ENCODE measurements around the gene LARGE2.

The LARGE2 gene

DNA sequence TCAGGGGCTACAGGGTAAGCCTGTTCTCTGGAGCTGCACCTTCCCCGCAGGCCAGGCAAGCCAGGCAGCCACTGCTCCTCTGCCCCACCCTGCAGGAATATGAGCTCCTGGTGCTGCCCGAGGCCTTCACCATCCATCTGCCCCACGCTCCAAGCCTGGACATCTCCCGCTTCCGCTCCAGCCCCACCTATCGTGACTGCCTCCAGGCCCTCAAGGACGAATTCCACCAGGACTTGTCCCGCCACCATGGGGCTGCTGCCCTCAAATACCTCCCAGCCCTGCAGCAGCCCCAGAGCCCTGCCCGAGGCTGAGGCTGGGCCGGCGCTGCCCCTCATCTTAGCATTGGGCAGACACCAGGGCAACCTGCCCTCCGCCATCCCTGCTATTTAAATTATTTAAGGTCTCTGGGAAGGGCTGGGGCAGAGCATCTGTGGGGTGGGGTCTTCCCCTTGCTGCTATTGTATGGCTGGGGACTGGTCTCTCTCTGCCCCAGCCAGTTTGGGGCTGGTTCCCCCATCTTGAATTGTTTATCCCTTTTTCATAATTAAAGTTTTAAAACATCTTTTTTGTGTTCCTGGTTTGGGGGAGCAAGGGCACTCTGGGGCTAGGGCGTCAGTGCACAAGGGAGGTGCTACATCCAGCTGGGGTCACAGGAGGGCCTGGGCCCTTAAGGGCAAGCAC lies 6.2 kb downstream of the LARGE2 start:
- DNase-seq (ENCODE audit: low read depth in 1 of 2, low spot score in 1 of 2) = no peak

DNA sequence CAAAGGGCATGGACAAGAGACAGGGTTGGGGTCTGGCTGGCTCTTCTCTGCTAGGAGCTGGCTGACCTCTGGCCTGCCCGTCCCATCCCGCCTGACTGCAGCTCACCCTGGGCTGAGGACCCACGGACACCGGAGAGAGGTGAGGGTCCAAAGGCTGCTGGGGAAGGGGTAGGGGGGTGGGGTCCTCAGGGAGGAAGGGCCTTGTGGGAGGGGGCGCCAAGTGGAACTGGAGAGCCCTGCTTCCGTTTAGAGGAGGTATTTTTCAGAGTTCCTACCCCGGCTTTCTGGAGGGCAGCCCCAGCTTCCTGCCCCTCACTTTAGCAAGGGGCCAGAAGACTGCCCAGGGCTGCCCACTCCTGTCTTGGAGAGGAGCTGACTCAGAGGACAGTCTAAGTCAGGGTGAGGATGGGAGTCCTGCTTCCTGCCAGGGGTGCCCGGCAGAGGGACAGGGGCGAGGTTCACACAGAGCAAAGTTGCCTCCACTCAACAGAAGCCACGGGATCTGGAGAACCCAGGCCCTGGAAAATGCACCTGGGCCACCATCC lies 7.1 kb downstream of the LARGE2 start:
- no peak for DNase-seq (ENCODE audit: low read depth in 1 of 2, low spot score in 1 of 2)

DNA sequence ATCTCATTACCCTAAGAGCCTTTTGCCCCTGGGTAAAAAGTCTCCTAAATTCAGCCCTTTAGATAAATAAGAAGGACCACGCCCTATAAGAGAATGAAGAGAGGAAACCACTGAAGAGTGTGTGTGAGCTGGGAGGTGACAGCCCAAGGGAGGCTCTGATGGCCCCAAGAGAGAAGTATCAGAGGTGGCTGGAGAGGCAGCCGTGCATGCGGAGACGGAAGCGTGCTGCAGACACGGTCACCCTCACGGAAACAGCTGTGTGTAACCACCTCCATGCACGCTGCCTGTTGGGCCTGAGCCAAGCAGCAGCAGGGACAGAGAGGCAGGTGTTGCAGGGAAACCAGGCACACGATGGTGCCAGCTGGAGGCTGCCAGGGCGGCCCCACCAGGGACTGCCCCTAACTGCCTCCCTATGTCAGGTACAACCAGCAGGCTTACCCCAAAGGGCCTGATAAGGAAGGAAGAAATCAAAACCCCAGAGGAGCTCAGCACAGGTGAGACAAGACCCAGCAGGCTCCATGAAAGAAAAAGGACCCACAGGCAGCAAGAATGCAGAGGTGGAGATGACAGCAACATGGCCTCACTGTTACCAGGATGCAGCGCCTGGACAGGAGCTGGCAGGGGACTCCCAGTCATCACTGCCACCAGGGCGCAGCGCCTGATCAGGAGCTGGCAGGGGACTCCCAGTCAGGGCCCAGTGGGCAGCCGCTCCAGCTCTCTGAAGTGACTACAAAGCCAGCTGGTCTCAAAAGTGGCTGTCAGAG lies 7.8 kb downstream of the LARGE2 start:
- no peak for DNase-seq (ENCODE audit: low read depth in 1 of 2, low spot score in 1 of 2)

DNA sequence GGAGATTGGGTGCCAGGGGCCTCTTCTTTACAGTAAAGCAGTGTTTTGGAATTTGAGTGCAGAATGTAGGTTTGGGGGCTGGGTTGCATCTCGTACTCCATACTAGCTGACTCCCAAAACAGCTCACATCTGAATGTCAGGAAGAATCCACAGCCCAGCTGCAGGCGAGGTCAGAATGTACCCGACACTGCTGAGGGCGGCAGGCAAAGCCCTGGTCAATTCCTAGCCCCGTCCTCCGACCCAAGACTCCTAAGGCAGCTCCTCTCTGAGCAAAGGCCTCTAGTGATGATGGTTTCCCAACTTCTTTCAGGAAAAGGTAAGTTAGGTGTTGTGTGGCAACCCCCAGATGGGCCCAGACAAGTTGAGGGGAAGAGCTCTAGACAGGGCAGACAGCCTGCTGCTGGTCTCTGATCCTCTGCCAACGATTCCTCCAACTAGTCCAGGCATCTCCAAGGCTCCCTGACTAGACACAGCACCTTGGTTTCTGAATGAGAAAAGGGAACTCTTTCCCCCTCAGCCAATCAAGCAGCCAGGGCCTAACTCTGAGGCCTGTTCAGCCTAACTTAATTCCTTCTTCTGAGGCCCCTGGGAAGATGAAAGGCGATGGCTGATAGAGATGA lies 8.6 kb downstream of the LARGE2 start:
- no peak for DNase-seq (ENCODE audit: low read depth in 1 of 2, low spot score in 1 of 2)

GRCh38 chr11:45931739-45932138 lies 9.3 kb downstream of the LARGE2 start:
- no peak for DNase-seq (ENCODE audit: low read depth in 1 of 2, low spot score in 1 of 2)

- no peak for DNase-seq (ENCODE audit: low read depth in 1 of 2, low spot score in 1 of 2)
Measured at GRCh38 chr11:45932217-45932616, 9.8 kb downstream of the LARGE2 start.

- no peak for DNase-seq (ENCODE audit: low read depth in 1 of 2, low spot score in 1 of 2)
Measured at GRCh38 chr11:45933131-45933831, 10.8 kb downstream of the LARGE2 start.

DNA sequence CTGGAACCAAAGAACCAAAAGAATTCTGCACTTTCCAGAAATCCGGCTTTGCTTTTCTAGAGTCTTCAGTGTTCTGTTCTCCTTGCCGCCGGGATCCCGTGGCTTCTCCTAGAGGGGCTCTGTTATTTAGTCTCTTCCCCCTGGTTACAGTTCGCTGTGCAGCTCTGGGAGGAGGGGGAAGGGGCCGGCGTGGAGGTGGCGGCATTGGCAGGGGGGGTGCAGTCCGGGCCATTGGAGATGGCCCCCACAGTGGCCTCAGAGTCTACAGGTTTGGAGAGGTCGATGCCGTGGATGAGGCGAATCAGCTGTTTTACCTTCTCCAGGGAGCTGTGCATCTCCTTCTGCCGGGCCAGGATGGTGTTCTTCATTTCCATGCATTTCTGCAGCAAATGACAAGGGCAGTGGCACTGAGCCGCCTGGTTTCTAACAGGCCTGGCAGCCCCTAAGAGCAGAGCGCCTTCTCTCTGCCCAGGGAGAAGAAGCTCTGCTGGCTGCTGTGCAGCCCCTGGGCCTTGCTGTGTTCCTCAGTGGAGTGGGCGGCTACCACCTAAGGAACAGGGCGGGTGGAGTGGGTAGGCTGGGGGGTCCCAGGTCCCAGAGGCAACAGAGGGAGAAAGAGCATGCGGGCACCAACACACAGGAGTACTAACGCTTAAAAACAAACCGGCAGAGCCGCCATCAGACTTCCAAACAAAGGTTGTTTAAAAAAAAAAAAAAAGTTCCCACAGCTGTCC lies 11.6 kb downstream of the LARGE2 start:
- no peak for DNase-seq (ENCODE audit: low read depth in 1 of 2, low spot score in 1 of 2)

- no peak for DNase-seq (ENCODE audit: low read depth in 1 of 2, low spot score in 1 of 2)
Measured at GRCh38 chr11:45934580-45935318, 12.3 kb downstream of the LARGE2 start.

GRCh38 chr11:45935349-45936064 lies 13.1 kb downstream of the LARGE2 start:
- DNase-seq (ENCODE audit: low read depth in 1 of 2, low spot score in 1 of 2) = no peak

DNA sequence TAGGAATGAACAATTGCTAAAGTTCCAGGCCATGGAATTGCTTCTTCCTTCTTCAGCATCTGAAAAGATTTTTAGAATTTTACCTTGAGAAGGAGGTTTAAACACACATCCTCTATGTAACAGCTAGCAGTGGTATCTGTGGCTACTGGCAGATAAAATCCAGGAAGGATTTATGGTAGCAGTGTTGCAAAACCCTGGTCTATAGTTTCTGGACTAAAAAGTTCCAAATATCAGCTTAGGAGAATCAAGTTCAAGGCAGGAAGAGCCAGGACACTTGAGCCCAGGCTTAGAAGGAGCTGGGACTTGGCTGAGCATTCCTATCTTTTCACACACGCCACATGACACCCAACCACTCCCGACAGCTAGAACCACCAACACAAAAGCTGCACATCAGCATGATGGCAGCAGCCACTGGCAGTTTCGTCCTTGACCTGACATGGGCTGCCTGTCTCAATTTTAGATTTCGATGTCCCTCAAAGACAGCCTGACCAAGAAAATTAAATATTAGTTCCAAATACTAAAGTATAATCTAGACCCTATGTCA lies 14.1 kb downstream of the LARGE2 start:
- no peak for DNase-seq (ENCODE audit: low read depth in 1 of 2, low spot score in 1 of 2)

GRCh38 chr11:45937916-45938315 lies 15.5 kb downstream of the LARGE2 start:
- no peak for DNase-seq (ENCODE audit: low read depth in 1 of 2, low spot score in 1 of 2)

DNA sequence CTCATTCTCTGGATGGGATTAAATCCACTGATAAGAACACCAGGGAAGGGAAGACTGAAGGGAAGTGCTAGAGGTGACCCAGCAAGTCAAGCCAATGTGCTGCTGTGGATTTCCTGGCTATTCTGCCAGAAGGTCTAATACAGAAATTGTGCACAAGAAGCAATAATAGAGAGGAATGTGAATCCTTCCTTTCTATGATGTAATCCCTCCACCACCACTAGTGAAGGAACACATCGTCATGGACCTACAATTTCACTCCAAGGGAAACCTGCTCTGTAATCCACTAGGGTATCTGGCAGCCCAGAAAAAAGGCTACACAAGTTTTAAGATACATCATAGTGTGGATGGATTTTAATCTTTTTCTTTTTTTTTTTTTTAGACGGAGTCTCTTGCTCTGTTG lies 17.4 kb downstream of the LARGE2 start:
- no peak for DNase-seq (ENCODE audit: low read depth in 1 of 2, low spot score in 1 of 2)

- no peak for DNase-seq (ENCODE audit: low read depth in 1 of 2, low spot score in 1 of 2)
Measured at GRCh38 chr11:45941285-45941684, 18.8 kb downstream of the LARGE2 start.

GRCh38 chr11:45942381-45942780 lies 19.9 kb downstream of the LARGE2 start:
- DNase-seq (ENCODE audit: low read depth in 1 of 2, low spot score in 1 of 2) = no peak

- no peak for DNase-seq (ENCODE audit: low read depth in 1 of 2, low spot score in 1 of 2)
Measured at GRCh38 chr11:45945397-45945999, 23.0 kb downstream of the LARGE2 start.

- no peak for DNase-seq (ENCODE audit: low read depth in 1 of 2, low spot score in 1 of 2)
Measured at GRCh38 chr11:45947885-45948284, 25.4 kb downstream of the LARGE2 start.

DNA sequence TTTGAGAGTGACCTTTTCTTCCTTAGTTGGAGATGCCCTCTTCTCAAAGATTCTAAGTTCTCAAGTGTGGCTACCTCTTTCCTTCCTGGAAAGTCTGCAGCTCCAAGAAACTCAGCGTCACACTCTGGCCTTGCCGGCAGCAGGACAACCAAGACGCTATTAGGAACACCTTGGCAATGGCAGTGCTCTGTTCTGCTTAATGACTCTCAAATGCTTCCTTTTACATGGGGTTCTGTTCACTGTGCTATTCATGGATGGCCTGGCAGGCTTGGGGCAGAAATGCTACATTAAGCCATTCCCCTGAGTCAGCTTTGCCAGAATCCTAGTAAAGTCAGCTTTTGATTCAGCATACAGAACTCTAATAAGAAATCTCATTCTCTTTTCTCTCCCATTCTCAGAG lies 25.9 kb downstream of the LARGE2 start:
- no peak for DNase-seq (ENCODE audit: low read depth in 1 of 2, low spot score in 1 of 2)

- DNase-seq (ENCODE audit: low read depth in 1 of 2, low spot score in 1 of 2) = no peak
Measured at GRCh38 chr11:45949992-45950407, 27.5 kb downstream of the LARGE2 start.

Measured in stimulated activated CD4-positive, alpha-beta T cell treated with anti-CD3 and anti-CD28 coated beads, Interleukin-15, amount 100 ng/mL, for 1 hour (primary cell).